Tongue (tissue), 2 donors: ENCODE results near the gene DYNLL1. TPM values are rescaled to one million over a fixed set of nuclear protein-coding genes. Genes with fewer than 3 reads are reported as not detected.
"Not testable (repeated sequence)": the region's sequence is repeated elsewhere in the genome, so short reads cannot be mapped to it uniquely, and the experiment has no call there.

Source experiments
- DNase-seq: peaks from one replicate; pipeline ENCODE4 v3.0.0-alpha.2; 2015
- total RNA-seq: library from RNA; depleted of rRNA; stranded (reverse); fragments of >200 nt; gene quantifications from one replicate; pipeline ENCODE4 v1.2.3, GENCODE V29; 2014

DYNLL1 gene
- total RNA-seq, 1 donor from 2014 or later: 158 TPM

DNA sequence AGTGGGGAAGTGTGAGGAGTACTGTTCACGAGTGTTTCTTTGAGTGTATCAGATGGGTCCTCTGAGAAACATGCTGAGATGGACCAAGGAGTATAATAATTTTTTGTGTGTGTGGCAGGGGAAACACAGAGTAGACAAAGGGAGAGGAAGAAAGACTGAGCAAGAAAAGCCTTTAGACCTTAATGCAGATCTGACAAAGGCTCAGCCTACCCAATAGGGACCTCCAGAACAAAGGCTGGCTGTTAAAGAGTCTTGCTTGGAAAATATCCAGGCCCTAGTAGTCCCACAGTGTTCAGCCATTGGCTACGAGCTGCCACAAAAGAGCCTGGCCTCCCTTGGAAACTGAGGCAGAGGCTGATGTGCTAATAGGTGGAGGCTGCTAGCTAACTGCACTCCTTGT lies 19.6 kb downstream of the DYNLL1 start:
- DNase-seq: no peak

DNA sequence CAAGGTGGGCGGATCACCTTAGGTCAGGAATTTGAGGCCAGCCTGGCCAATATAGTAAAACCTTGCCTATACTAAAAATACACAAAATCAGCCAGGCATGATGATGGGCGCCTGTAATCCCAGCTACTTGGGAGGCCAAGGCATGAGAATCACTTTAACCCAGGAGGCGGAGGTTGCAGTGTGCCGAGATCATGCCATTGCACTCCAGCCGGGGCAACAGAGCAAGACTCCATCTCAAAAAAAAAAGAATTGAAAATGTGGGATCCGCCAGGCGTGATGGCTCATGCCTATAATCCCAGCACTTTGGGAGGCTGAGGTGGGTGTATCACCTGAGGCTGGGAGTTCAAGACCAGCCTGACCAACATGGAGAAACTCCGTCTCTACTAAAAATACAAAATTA lies 23.4 kb downstream of the DYNLL1 start:
- not testable (repeated sequence) for DNase-seq

- no peak for DNase-seq
Measured at GRCh38 chr12:120522568-120522967, 26.7 kb downstream of the DYNLL1 start.

- peak; percentile 97 for DNase-seq
Measured at GRCh38 chr12:120528861-120529525, 33.1 kb downstream of the DYNLL1 start, which contains the start of gene COQ5. TSS of gene COQ5 (minus strand) at chr12:120529158. CDS start at chr12:120529141, 17 bp downstream.

GRCh38 chr12:120529641-120530417 lies 33.9 kb downstream of the DYNLL1 start:
- peak; percentile 62 for DNase-seq

DNA sequence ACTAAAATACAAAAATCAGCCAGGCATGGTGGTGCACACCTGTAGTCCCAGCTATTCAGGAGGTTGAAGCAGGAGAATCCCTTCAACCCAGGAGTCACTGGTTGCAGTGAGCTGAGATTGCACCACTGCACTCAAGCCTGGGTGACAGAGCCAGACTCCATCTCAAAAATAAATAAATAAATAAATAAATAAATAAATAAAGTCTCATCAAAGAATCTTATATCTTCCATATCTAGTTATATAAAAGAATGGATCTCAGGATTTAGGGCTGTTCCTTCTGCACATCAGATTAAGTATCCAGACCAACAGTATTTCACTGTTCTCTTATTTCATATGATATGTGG lies 34.5 kb downstream of the DYNLL1 start:
- DNase-seq: not testable (repeated sequence)

DNA sequence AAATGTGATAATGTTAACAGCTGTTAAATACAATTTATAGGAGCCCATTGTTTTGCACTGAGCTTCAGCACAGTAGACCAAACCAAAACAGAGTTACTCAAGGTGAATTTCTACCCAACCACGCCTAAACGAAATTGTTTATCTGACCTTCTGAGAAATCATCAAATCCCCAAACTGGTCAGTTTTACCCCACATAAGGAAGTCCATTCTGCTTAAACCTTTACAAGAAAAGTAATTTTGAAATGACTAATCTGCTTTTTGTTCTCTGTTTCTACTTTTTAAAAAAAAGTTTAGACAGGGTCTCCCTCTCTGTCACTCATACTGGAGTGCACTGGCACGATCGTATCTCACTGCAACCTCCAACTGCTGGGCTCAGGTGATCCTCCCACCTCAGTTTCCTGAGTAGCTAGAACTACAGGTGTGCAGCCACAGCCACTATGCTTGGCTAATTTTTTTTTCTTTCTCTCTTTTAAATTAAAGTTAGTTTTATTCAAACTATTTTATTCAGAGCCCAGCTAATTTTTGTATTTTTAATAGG lies 36.9 kb downstream of the DYNLL1 start:
- no peak for DNase-seq

DNA sequence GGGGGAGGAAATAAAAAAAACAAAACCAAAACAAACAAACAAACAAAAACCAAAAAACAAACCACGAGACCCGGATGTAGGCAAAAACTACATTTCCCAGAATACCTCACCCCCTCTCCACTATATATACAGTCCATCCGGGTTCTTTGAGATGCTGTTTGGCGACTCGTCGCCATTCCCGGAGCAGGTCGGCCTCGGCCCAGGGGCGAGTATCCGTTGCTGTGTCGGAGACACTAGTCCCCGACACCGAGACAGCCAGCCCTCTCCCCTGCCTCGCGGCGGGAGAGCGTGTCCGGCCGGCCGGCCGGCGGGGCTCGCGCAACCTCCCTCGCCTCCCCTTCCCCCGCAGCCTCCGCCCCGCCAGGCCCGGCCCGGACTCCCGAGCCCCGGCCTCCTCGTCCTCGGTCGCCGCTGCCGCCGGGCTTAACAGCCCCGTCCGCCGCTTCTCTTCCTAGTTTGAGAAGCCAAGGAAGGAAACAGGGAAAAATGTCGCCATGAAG lies 38.3 kb downstream of the DYNLL1 start, which contains the start of gene RNF10:
RNF10 (plus strand) TSS at position 154 of the 500 bp plus-strand sequence. CDS start 456 bp downstream, outside the sequence.
- peak; percentile 95 for DNase-seq

DNA sequence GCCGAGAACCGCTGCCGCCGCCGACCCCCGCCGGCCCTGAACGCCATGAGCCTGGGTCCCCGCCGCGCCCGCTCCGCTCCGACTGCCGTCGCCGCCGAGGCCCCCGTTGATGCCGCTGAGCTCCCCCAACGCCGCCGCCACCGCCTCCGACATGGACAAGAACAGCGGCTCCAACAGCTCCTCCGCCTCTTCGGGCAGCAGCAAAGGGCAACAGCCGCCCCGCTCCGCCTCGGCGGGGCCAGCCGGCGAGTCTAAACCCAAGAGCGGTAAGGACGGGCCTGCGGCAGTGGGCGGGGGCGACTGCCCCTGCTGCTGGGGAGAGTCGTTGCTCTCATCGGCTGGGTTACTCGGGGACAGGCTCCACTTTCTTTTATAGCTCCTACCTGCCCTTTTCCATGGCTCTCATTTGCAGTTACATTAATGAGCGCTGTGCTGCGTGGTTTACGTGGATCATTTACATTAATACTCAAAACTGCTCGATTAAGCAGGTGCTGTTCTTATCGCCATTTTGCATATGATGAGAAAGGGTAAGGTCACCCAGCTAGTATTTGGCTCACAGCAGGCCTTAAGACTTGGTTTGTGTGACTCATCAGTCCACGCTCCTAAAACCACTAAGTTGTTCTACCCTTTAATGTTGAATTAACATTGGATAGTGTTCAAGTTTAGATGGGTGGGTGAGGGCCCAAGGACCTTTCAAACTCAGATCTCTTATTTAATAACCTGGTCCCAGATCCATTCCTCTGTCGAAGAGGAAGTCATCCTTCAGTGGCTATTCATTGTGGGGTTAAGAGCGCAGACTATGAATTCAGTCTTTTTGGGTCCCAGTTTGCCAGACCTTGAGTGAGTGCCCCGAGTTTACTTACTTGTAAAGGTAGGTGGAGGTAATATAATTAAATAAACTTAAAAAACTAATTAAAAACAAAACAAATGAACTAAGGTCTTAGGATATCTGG lies 39.1 kb downstream of the DYNLL1 start:
- DNase-seq: peak; percentile 71

DNA sequence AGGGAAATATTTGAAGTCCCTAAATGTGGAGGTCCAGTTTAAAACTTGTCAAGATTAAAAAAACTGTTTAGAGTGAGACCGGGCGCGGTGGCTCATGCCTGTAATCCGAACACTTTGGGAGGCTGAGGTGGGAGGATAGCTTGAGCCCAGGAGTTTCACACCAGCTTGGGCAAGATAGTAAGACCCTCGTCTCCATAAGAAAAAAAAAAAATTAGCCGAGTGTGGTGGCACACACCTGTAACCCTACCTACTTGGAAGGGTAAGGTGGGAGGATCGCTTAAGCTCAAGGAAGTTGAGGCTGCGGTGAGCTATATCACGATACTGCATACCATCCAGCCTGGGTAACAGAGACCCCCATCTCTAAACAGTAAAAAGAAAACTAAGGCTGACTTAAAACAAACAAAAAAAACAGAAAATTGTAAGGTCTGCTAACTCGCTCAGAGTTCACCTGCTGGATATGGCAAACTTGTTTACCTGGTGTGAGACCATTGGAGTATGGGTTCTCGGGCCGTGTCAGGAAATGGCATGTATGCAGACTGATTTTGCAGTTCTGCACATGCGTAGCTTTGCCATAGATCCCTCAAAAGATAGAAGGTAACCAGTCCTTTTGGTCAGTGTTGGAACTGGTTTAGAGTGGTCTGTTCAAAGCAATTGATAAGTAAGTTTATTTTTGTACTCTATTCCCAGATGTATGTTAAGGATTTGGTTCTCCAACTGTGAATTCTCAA lies 40.3 kb downstream of the DYNLL1 start:
- DNase-seq: no peak

DNA sequence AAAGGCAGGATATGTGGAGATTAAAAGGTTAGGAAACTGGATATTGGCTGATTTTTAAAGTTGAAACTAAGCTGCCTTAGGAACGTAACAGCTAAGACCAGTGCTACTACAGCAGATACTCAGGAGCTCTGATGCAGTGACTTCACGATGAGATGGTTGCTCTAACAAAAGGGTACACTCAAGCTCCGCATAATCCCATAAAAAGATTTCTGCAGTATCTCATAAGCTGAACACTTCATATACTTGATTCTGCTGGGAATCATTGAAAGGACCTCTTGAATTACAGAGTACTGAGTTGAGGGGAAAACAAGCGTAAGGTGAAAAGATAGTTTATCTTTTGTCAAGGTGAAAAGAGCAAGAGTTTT lies 41.9 kb downstream of the DYNLL1 start:
- DNase-seq: no peak

DNA sequence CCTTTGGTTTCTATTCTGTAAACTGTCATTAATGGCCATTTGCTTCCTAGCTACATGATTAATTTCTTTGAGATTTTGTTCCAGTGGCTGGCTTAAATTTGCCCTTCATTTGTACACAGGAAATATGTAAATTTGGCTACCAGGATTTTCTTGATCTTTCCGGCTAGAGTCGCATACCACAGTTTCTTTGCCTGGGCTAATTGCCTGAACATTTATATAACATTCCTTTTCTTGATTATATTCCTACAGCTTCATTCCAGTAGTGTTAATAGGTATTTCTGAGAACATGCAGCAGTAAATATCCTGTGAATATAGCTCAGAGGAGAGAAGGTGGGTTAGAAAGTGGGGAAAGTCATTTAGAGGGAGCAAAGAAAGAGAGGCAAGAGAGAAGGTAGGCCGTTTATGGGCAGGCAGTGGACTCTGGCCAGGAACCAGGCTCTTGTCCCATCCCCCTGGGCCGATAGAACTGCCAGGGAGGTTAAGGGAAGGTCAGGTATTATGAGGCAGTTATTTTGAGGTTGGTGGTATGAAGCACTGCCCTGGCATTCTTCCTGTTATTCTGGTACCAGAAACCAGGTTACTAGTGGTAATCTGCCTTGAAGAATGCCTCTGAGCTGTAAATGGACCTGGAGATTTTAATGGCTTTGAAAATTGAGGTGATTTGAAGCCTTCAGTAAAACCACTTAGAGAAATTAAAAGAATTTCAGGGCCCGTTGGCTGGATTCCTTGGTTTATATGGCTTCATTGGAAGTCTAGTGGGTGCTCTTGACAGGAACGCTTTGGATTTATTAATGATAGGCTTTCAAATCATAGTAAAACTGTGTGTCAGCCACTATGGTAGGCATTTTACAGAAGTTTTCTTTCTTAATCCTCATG lies 42.6 kb downstream of the DYNLL1 start:
- DNase-seq: no peak

- no peak for DNase-seq
Measured at GRCh38 chr12:120539303-120539702, 43.4 kb downstream of the DYNLL1 start.

DNA sequence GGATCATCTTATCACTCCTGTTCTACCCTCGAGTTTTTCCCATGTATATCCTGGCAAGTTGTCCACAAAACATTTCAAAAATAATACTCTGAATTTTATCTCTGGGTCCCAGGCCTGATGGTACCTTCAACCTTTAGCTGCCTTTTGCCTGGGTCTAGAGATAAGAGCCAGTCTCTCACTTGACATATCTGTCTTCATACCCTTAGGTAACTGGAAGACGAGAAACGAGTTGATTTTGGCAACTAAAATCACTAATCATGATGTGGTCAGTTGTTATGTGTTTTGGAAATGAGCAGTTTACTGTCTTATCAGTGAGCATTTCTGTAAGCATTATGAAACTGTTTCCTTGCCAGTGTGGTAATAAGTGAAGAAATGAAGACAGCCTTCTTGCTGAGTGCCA lies 44.5 kb downstream of the DYNLL1 start:
- no peak for DNase-seq

GRCh38 chr12:120542166-120542565 lies 46.3 kb downstream of the DYNLL1 start:
- no peak for DNase-seq

- DNase-seq: no peak
Measured at GRCh38 chr12:120544691-120545090, 48.8 kb downstream of the DYNLL1 start.

DNA sequence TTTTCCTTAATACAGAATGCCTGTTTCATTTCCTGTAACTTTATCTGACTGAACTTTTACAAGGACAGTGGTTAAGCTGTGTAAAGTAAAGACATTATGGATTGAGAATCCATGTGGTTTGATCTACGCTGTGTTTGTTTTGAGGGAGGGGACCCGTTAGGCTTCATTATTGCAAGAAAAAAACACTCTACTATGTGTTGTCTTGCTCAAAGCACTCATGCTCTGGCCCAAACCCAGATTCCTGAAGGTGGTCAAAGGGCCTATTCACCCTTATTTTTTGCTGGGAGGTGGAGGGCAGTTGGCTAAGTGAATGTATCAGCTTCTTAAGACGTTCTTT lies 50.1 kb downstream of the DYNLL1 start:
- DNase-seq: no peak
